ENCODE results near the gene CSNK1G2.

Gene CSNK1G2

DNA sequence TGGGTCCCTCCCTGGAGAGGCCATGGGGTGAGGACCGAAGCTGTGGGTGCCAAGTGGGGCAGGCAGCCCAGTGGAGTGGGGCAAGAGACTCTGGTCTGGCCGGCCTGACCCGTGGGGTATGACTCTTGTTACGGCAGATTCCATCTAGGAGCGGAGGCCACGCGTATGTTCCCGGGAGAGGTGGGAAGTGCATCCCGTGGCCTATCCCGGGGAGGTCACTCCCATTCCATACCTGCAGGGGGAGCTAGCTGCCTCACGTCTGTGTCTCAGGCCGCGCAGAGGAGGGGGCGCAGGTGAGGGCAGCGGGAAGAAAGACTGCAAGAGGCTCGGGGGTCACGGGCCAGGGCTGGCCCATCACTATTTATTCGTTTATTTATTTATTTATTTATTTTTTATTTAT lies 4.9 kb downstream of the CSNK1G2 start:
- no peak for DNase-seq

DNA sequence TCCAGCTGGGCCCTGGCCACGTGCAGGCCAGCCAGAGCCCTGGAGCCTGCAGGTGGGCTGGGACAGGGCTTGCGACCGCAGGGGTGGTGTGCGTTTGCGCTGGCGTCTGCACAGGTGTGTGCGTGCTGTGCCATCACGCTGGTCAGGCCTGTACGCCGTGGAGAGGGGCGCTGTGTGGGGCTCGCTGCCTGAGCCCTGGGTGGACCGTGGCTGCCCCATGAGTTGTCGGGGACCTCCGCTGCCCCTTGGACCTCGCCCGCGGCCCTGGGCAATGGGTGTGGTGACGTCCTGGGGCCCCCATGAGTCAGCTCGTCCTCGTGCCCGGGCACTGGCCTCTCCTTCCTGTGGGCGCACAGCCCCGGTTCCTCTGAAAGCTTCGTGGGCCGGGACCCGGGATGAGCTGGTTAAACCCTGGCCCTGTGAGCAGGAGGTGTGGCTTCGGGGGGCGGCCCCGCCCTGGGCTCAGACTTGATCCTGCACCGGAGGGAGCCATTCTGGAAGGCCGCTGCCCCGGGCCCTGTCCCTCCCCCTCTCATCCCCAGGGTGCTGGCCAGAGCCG lies 6.8 kb downstream of the CSNK1G2 start:
- DNase-seq = no peak

DNA sequence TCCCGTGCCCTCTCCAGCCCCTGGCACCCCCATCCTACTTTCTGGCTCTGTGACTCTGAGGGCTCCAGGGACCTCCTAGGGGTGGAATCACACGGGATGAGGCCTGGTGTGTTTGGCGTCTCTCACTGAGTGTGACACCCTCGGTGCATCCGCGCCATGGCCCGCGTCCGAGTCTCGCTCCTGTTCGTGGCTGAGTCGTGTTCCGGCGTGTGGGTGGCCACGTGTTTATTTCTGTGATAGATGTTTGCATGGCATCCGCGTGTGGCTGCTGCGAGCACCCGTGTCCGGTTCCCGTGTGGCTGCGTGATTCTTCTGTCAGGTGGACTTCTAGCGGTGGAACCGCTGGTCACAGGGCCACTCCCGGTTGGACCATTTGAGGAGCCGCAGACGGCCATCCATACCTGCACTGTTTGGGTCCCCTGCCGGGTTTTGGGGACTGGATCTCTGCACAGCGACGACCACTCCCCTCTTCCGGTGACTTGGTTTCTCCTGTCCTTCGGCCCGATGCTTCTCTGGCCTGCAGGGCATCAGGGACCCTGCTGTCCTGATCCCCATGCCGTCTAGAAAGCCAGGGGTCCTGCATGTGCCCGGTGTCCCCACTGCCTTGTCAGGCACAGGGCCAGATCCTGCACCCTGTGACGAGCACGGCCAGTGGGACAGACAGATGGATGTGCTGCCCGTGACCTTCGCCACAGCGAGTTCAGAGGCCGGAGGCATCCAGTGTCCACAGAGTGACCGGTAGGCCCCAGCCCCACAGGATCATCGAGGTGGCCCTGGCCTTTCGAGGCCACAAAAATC lies 8.5 kb downstream of the CSNK1G2 start:
- no peak for DNase-seq

DNA sequence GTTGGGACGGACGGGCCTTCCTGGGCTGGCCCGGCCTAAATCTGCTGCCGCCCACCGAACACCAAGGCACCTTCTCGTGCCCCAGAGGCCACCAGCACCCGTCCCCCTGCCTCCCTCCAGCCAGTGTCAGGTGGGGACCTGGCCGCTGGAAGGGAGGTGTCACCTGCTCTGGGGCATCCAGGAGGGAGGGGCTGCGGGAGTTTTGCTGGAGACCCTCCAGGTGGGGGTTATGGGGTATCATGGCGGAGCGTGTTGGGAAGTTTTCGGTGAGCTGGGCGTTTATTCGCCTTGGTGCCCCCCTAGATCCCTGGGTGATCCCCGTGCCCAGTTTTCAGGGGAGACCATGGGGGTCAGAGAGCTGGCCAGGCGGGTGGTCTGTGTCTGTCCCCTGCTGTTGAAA lies 9.7 kb downstream of the CSNK1G2 start:
- DNase-seq = no peak

DNA sequence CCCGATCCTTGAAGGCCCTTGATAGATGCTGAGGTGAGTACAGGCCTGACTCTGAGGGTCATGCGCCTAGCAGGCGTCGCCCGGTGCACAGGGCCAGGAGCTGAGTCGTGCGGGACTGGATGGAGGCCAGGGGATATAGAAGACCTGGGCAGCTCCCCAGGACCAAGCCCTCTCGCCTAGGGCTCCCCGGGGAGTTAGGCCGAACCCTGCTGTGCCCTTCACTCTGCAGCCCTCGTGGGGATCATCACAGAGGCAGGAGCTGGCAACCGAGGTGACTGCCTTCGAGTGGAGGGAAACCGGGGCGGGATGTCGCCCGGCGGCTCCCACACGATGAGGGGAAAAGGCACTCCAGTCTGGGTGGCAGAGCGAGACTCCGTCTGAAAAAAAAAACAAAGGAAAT lies 11.7 kb downstream of the CSNK1G2 start:
- no peak for DNase-seq

DNA sequence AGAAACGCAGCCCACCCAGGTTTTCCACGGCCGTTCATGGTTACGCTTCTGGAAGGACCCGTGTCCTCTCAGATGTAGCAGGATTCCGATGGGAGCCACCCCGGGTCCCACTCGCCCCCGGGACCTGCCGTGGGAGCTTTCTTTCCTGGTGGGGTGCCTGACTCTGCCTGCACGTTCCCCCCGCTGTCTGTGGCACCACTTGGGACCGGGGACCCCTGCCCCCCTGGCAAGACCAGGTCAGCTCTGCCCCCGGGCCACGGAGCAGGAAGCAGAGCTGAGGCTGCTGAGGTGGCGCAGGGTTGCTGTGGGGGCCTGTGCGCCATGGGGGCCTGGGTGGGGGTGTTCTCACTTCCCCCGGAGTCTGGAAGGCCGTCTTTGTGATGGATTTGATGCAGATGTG lies 12.1 kb downstream of the CSNK1G2 start:
- no peak for DNase-seq

DNA sequence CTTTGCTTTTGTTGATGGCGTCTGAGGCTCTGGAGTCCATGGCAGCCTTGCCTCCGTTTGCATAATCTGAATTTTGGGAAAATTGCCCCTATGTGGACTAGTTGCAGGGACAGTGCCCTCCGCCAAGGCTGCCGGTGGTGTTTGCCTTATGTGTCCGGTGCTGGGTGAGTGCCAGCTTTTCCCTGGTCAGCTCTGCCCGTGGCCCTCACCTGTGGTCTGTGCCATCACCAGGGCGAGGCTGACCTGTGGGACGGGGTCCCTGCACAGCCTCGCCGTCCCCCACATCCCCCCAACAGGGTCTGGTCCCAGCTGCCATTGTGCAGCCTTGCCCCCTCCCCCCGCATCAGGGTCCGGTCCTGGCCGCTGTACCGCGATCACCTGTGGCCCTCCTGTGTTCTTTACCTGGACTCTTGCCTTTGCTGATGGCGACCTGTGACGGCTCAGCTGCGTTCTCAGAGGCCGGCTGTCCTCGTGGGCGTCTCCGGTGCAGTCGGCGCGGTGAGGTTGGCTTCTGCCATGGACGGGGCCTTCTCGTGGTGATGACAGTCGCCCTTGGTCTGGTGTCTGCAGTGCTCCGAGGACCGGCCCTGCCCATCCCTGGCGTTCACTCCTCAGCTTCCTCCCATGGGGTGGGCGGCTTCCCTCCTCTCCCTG lies 12.6 kb downstream of the CSNK1G2 start:
- no peak for DNase-seq

DNA sequence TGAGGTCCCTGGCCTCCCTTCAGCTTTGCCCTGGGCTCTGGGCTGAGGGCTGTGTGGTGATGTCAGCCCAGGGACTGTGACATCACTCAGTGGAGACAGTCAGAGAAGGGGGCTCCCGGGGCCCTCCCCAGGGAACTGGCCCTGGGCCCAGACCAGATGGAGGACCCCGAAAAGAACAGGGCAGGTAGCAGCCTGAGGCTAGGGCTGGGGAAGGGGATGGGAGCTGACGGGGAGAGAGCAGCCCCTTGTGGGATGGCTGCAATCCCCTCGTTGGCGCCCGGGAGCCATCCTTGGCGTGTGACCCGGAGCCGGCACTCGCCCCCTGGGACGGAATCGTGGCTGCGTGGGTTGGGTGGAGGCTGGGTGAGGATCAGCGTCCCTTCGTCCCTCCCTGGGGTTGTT lies 13.6 kb downstream of the CSNK1G2 start:
- no peak for DNase-seq

DNA sequence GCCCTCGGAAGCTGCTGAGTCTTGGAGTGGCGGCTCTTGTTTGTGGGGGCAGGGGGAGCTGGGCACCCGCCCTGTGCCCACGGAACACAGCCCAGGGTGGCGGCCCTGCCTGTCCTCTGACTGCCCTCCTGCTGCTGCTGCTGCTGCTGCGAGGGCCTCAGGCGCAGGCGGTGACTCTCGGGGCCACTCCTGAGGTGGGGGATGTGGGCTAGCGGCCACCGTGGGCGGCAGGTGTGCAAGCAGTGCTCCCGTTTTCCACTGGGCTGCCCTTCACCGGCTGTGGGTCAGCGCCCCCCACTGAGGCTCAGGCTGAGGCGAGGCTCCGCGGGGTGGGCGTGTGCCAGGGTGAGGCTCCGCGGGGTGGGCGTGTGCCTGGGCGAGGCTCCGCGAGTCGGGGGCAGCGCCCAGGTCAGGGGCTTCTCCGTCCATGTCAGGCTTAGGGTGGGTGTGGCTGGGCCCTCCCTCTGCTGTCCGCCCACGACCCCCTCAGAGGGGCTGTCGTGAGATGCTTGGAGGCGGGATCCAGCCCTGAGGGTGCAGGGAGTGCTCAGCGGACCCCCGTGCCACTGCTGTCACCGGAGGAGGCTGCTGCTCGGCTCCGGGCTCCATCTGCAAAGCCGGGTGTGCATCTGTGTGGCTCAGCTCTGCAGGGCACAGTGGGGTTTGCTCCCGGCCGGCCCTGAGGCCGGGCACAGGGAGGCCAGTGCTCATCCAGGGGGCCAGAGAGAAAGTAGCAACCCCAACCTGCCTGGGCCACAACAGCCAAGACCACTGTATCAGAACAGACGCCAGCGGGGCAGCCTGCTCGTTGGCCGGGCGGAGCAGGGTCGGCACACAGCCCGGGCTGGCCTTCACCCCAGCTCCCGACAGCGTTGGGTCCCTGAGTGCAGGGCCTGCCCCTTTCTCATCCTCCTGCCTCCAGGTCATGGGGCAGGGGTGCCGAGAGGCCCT lies 14.5 kb downstream of the CSNK1G2 start:
- no peak for DNase-seq

DNA sequence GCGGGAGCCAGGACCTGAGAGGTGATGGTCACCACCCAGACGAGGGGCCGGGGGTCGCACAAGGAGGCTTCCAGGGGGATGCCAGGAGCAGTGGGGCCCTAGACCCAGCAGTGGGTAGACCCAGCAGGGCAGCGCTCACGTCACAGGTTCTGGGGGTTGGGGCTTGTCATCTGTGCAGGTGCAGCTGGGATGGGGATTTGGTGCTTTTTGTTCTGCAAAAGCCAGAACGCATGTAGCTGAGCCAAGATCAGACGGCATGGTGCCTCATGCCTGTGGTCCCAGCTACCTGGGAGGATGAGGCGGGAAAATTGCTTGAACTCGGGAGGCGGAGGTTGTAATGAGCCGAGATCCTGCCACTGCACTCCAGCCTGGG lies 15.1 kb downstream of the CSNK1G2 start:
- DNase-seq = no peak

DNA sequence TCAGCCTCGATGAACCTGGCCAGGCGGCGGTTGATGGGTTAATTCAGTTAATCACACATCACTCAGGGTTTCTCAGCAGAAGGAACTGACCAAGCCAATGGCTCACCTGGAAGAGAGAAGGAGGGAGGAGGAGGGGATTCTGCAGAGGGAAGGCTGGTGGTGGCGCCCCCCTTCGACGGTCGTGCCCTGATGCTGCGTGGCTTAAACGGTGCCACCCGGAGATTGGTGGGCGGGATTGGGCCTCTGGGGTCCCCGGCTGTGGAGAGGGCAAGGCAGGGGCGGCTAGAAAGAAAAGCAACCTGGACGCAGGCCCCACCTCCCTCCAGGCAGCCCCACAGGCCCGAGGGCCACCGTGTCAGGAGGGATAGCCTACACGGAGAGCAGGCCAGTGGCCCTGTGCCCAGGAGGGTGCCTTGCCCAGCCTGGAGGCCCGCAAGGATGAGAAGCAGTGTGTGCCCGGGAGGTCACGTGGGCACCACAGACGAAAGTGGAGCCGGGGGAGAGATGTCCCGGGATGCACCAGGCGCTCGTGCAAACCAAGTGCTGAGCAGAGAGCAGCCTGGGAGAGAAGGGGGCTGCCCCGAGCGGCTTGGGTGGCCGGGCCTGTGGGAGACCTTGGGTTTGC lies 16.0 kb downstream of the CSNK1G2 start:
- no peak for DNase-seq

DNA sequence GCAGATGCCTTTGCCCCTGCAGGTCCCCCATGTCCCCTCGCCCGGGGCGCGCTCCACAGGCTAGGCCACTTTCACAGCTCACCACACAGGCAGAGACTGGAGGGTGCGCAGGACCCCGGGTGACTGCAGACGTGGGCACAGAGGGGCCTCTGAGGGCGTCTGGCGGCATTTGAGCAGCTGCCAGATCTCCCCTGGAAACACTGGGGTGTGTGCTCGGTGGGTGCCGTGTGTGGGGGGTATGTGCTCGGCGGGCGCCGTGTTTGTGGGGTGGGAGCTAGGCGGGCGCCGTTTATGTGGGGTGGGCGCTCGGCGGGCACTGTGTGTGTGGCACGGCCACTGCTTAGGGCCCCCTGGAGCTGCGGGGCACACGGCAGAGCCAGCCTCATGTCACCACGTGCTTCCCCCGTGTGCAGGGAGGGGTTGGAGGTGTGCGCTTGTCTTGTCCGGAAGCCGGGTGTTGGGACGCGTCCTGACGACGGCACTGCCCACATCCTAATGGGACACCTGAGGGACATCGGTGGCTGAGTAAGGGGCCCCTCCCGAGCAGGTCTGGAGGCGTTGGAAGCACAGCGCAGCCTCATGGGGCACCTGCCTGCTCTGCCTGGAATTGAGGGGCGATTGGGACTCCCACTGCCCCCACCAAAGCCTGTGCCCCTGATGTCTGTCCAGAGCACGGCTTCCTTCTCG lies 16.7 kb downstream of the CSNK1G2 start:
- no peak for DNase-seq

DNA sequence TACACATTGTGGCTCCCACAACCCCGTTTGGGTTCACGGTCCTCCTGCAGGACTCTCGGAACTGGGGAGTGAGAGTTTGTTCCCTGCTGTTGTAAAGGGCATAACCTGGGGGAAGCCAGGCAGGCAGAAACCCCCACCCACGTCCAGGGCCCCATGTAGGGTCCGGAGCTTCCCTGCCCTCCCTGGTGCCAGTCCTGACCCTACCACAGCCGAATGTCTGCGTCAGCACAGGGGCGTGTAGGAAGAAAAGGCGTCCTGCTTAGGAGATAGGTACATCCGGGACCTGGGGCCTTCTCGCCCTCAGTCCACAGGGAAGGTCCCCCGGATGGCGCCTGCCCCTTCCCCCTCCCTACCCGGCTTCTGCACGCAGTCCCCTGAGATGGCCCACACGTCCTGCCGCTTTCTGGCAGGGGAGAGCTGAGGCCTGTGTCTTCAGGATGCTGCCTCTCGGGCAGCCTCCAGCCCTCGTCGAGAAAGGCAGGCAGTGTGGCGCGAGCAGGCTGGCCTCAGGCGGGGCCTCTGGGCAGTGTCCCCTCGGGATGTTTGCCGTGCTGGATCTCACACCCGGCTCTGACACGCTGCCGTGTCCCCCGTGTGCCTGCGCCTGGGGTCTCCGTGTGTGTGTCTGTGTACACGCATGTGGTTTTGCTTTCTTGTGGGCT lies 19.1 kb downstream of the CSNK1G2 start:
- no peak for DNase-seq

DNA sequence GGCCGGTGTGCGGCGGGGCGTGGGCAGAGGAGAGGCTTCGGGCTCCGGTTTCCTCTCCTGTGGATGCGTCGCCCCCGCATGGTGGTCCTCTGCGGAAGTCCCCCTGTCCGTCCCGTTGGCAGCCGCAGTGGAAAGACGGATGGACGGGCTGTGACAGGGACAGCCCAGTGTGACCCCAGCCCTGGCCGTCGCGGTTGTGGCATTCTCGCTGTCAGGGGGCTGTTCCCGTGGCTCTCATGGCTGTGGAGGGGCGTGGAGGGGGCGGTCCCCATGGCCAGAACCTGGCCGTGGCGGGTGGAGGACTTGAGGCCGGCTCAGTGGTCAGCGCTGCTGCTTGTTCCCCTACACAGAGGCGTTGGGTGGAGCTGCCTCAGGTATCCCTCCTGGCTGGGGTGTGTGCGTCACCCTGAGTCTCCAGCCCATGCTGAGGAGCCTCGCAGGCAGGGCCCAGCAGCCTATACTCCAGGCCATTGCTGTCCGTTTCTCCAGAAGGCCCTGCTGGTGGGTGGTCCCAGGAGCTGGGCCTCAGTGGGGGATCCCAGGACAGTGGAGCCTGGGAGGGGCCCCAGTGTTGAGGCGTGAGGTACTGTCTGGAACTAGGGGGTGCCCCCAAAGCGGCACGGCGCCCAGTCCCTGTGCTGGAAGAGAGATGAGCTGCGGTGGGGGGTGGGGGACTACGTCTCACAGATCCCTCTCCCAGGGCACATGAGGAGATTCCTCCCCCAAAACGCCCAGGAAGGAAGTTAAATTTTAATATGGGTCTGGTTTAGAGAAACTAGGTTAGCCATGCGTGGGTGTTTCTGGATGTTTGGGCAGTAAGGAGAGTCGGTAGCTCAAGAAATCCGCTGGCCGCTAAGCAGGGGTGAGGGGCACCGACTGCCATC lies 20.3 kb downstream of the CSNK1G2 start:
- DNase-seq = no peak

DNA sequence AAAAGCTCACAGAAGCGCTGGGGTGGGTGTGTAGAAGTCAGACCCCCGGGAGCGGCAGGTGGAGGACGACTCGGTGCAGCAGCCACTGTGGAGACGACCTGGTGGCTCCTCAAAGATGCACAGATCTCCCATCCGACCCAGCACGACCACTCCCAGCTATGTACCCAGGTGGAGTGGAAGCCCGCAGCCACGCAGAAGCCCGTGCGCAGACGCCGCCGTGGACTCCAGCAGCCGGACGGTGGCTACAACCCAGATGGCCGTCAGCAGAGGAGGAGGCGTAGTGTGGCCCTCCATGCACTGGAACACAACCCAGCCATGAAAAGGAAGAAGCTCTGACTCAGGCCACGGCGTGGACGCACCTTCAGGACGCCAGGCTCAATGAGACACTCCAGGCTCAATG lies 21.7 kb downstream of the CSNK1G2 start:
- DNase-seq = no peak

DNA sequence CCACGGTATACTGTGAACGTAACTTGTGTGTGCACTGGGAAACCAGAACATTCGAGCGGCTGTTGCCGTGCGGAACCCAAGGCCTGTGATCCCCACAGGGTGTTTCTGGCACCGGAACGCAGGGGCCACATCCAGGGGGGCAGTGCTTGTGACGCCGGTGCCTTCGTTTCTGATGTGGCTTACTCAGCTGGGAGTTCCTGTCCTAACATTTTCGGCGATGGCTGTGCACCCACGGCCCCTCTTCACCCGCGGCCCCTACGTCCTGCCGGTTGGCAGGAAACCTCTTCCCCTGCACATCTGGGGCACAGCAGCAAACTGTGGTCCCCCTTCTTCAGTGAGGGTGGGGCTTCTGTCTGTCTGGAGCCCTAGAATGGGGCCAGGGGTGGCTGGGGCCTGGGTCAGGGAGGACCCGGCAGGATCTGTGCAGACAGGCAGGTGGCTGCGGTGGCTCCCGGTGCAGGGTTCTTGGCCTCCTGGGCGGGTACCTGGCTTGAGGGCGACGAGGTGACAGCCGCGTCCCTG lies 26.2 kb downstream of the CSNK1G2 start:
- no peak for DNase-seq

DNA sequence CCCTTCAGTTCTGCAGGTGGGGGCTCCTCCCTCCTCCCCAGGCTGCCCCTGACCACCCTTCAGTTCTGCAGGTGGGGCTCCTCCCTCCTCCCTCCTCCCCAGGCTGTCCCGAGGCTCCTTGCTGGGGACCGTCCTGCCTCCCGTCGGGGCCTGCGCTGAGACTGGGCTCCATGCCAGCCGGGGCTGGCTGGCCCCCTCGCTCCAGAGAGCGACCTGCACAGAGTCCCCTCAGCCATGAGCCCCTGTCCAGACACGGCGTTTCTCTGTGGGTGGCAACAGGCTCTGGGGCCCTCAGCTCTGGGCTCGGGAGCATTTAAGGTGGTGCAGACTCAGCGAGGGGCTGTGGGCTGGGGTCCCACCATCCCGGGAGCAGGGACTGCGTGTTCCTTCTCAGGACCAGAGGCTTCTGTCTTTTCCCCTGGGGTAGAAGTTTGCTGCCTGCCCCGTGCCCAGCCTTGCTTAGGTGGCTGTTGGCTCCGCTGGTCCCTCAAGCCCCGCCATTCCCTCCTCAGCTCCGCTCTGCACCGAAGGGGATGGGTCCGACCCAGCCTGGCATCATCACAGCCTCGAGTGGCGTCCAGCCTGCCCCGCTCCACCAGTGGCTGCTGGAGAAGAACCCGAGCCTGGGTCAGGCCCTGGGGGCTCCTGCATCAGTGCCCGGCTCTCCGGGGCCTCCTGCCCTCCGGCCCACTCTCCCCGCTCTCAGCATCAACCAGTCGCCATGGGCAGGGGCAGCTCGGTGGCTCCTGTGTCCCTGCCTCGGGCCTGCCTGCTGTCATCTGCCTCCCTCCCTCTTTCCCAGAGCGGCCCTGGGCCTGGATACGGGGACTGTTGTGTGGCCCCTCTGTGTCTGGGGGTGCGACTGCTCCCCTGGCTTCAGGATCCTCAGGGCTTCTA lies 27.6 kb downstream of the CSNK1G2 start:
- DNase-seq = no peak

DNA sequence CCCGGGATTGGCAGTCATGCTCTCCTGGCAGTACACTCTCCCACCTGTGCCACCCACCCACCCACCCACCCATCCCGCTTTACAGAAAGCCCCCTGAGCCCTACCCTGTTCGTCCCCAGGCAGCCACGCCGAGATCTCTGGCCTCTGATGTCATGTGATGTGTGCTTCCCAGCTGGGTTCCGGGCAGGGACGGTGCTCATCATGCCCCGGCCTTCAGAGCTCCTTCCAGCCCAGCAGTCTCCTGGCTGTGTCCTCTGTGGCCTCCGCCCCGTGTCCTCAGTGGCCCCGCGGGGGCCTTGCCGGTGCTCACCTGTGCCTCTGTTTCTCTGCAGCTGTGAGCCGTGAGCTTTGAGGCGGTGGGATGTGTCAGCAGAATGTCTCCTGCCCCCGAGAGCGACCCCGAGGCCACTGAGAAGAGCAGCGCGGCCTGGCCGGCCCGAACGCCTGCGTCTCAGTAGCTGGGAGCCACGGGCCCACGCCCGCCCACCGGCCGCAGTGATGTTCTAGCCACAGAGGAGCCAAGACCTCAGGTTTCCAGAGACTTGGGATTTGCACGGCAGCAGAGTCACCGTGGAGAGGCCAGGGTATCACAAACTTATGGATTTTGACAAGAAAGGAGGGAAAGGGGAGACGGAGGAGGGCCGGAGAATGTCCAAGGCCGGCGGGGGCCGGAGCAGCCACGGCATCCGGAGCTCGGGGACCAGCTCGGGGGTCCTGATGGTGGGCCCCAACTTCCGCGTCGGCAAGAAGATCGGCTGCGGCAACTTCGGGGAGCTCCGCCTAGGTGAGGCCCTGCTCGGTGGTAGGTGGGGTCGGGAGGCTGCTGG lies 28.4 kb downstream of the CSNK1G2 start:
- no peak for DNase-seq

Data from SIG-M5 (cell line).